Endothelial cell (in vitro differentiated cells): Measurements from ENCODE around the gene COL4A6. TPM values are rescaled to one million over a fixed set of nuclear protein-coding genes. Genes with fewer than 3 reads are reported as not detected.

Experiments
- DNase-seq: peaks from one replicate; pipeline ENCODE4 v3.0.0; 2021; ENCODE audit warnings: low spot score
- H3K27ac Mint-ChIP-seq: one replicate; pipeline ENCODE4 v1.8.0; 2021; ENCODE audit warnings: mixed read lengths, inconsistent platforms; ENCODE audit not compliant: unreplicated experiment
- H3K27me3 Mint-ChIP-seq: one replicate; pipeline ENCODE4 v1.8.0; 2021; ENCODE audit warnings: mild to moderate bottlenecking, moderate library complexity, mixed read lengths, inconsistent platforms; ENCODE audit not compliant: unreplicated experiment
- H3K36me3 Mint-ChIP-seq: one replicate; pipeline ENCODE4 v1.8.0; 2021; ENCODE audit warnings: mild to moderate bottlenecking, low read depth, mixed read lengths, inconsistent platforms; ENCODE audit not compliant: unreplicated experiment
- H3K4me1 Mint-ChIP-seq: one replicate; pipeline ENCODE4 v1.8.0; 2021; ENCODE audit warnings: mild to moderate bottlenecking, mixed read lengths, inconsistent platforms; ENCODE audit not compliant: unreplicated experiment
- H3K4me3 Mint-ChIP-seq: one replicate; pipeline ENCODE4 v1.8.0; 2021; ENCODE audit warnings: mild to moderate bottlenecking, mixed read lengths, inconsistent platforms; ENCODE audit not compliant: unreplicated experiment
- H3K9me3 Mint-ChIP-seq: one replicate; pipeline ENCODE4 v1.8.0; 2021; ENCODE audit warnings: mixed read lengths, inconsistent platforms; ENCODE audit not compliant: unreplicated experiment
- CTCF ChIP-seq: fragments of 200-600 bp; sonication (generic); IDR thresholded peaks from one replicate; pipeline ENCODE4 v1.5.0; 2021; ENCODE audit warnings: antibody characterized with exemption; ENCODE audit not compliant: unreplicated experiment
- total RNA-seq: library from RNA; stranded (reverse); fragmentation: NEBNext Ultra II Directional; extraction: Animal tissue kit (Norgen Biotek cat#: 25700); gene quantifications from one replicate; pipeline ENCODE4 v1.2.1, GENCODE V29; 2021; ENCODE audit not compliant: unreplicated experiment

COL4A6 gene
- total RNA-seq, 1 donor from 2014 or later: 10.5 TPM

DNA sequence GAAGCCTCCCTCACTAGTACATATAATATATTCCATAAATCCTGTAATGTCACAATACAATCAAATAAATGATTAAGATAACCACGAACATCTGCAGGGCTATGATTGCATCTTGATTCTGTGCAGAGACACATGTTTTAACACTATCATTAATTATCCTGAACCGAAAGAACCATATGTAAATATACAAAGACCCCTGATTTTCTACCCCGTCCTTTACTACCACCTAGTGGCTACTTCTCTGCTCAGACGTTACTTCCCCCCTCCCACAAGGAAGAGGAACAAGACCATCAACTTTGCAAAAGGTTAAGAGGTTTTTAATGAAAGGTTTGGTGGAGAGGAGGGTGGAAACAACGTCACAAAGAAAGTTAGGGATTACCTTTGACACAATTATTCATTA, 134.0 kb downstream of the COL4A6 start:
- no peaks in the 10 kb centered on the region for H3K9me3 Mint-ChIP-seq
- no peak for TF ChIP-seq CTCF
- H3K36me3 Mint-ChIP-seq: no peaks in the 10 kb centered on the region
- no peak overlapping the region for H3K4me3 Mint-ChIP-seq
- no peak for DNase-seq
- no peak overlapping the region for H3K27ac Mint-ChIP-seq
- peaks cover 9% of the 10 kb centered on the region for H3K4me1 Mint-ChIP-seq
- no peaks in the 10 kb centered on the region for H3K27me3 Mint-ChIP-seq

DNA sequence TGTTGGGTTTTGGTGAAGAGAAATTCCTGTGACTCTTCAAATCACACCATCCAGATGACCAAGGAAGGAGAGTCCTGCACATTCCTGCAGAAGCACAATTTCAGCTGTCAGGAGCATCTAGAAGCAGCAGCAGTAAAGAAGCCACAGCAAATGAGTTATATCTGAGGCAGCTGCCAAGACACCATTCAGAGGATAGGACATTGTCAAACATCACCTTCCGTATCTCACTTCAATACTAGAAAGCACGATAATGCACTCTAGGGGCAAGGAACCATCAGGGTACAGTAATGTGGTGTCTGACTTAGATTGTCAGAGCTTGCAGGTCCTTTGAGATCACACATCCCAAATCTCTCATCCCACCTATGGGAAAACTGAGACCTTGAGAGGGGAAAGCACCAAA, 134.5 kb downstream of the COL4A6 start:
- no peaks in the 10 kb centered on the region for H3K9me3 Mint-ChIP-seq
- H3K4me1 Mint-ChIP-seq: peaks cover 9% of the 10 kb centered on the region
- no peak overlapping the region for H3K27ac Mint-ChIP-seq
- no peaks in the 10 kb centered on the region for H3K36me3 Mint-ChIP-seq
- no peaks in the 10 kb centered on the region for H3K27me3 Mint-ChIP-seq
- H3K4me3 Mint-ChIP-seq: no peak overlapping the region
- no peak for DNase-seq
- no peak for TF ChIP-seq CTCF

GRCh38 chrX:108299704-108300103, 138.5 kb downstream of the COL4A6 start:
- Mint-ChIP-seq H3K27me3 (no peaks in the 10 kb centered on the region), H3K4me3 (no peak overlapping the region), H3K36me3 (no peaks in the 10 kb centered on the region), H3K4me1 (peaks cover 9% of the 10 kb centered on the region), H3K9me3 (no peaks in the 10 kb centered on the region), H3K27ac (no peak overlapping the region)
- no peak for DNase-seq
- no peak for TF ChIP-seq CTCF

- Mint-ChIP-seq H3K9me3 (no peaks in the 10 kb centered on the region), H3K36me3 (no peaks in the 10 kb centered on the region), H3K4me3 (no peak overlapping the region), H3K27ac (no peak overlapping the region), H3K27me3 (no peaks in the 10 kb centered on the region), H3K4me1 (peaks cover 9% of the 10 kb centered on the region)
- no peak for TF ChIP-seq CTCF
- DNase-seq: no peak
These were observed 139.1 kb downstream of the COL4A6 start for GRCh38 chrX:108299101-108299591.

- Mint-ChIP-seq H3K36me3 (no peaks in the 10 kb centered on the region), H3K4me1 (peaks cover 7% of the 10 kb centered on the region), H3K27ac (no peak overlapping the region), H3K4me3 (no peak overlapping the region), H3K27me3 (no peaks in the 10 kb centered on the region), H3K9me3 (no peaks in the 10 kb centered on the region)
- no peak for DNase-seq
- no peak for TF ChIP-seq CTCF
These were observed 140.0 kb downstream of the COL4A6 start for GRCh38 chrX:108298165-108298602.
